K562 (cell line): ENCODE results near the gene CCDC90B. TPM values are rescaled to one million over a fixed set of nuclear protein-coding genes. Genes with fewer than 3 reads are reported as not detected.

Experiments used
- ATAC-seq: fragments of 200-7000 bp; cut with Tn5 transposase; 3 replicates; pipeline ENCODE4 v1.9.1; 2020; ENCODE audit warnings: moderate library complexity
- BruUV-seq: library from RNA; stranded (reverse); fragments of 400-500 nt; replicated peaks from 2 replicates; lab custom pipeline; 2021; lab: Mats Ljungman, UMichigan
- CTCF ChIA-PET: fragments of 300-600 bp; formaldehyde crosslinking; extraction: SDS; loops from one replicate; lab custom pipeline; 2021; ENCODE audit warnings: low intra/inter-chr PET ratio; lab: Yijun Ruan, JAX
- POLR2A ChIA-PET: fragments of 300-600, 350-650 bp; sonication (Branson Sonifier 250); formaldehyde crosslinking; extraction: SDS; loops from one replicate; lab custom pipeline; 2021; ENCODE audit warnings: antibody characterized with exemption, inconsistent platforms; lab: Yijun Ruan, JAX
- DNase-seq, 4 experiments: peaks; one replicate each; pipeline versions ENCODE4 v3.0.0 to v3.0.0-alpha.2; 2011 to 2018; ENCODE audit warnings: low spot score in 3 of 4, mixed read lengths in 3 of 4; ENCODE audit errors: extremely low read depth in 1 of 4
- FAIRE-seq: peaks from 2 replicates; lab custom pipeline; 2011; peaks lifted over from hg19 to GRCh38; lab: Jason Lieb, UNC
- H2AFZ ChIP-seq: 2 replicates; pipeline ENCODE4 v1.6.0; 2011; ENCODE audit warnings: low read depth, low read length, control low read depth, inconsistent platforms
- H3K27ac ChIP-seq: fragments of 200-600 bp; 3 replicates; pipeline ENCODE4 v1.8.0; 2011; ENCODE audit warnings: low read depth, mild to moderate bottlenecking, control low read depth, inconsistent platforms, low read length, moderate library complexity, mixed read lengths; ENCODE audit errors: extremely low read depth
- H3K27me3 ChIP-seq, 2 experiments: fragments of 300-600 bp in 1 of 2; 2 replicates in 1 of 2; 3 replicates in 1 of 2; pipeline versions ENCODE4 v1.6.0 to v1.8.0; 2011; ENCODE audit warnings: inconsistent platforms in 2 of 2, low read length in 2 of 2, mild to moderate bottlenecking in 1 of 2, mixed read lengths in 1 of 2, moderate library complexity in 1 of 2; ENCODE audit not compliant: control insufficient read depth in 2 of 2, insufficient read depth in 2 of 2
- H3K36me3 ChIP-seq: fragments of 300-600 bp; 3 replicates; pipeline ENCODE4 v1.8.0; 2011; ENCODE audit warnings: mild to moderate bottlenecking, low read length, inconsistent platforms; ENCODE audit not compliant: control insufficient read depth, insufficient read depth
- H3K4me1 ChIP-seq, 2 experiments: fragments of 200-600 bp in 1 of 2; replicated peaks in 1 of 2; 2 replicates in 1 of 2; 3 replicates in 1 of 2; pipeline versions ENCODE4 v1.5.1 to v1.8.0; 2011; ENCODE audit warnings: inconsistent platforms in 2 of 2, low read length in 2 of 2, mild to moderate bottlenecking in 1 of 2, mixed read lengths in 1 of 2, moderate library complexity in 1 of 2; ENCODE audit not compliant: control insufficient read depth in 2 of 2, insufficient read depth in 2 of 2
- H3K4me2 ChIP-seq: 2 replicates; pipeline ENCODE4 v1.6.1; 2011; ENCODE audit warnings: low read length, control low read depth, inconsistent platforms, mixed read lengths; ENCODE audit not compliant: insufficient read depth
- H3K4me3 ChIP-seq: fragments of 200-600 bp; sonication (generic), shearing (Covaris generic); 2 replicates; pipeline ENCODE4 v1.5.1; 2016; ENCODE audit warnings: control low read depth, inconsistent platforms
- H3K79me2 ChIP-seq: fragments of 200-600 bp; 3 replicates; pipeline ENCODE4 v1.8.0; 2011; ENCODE audit warnings: low read length, inconsistent platforms; ENCODE audit not compliant: control insufficient read depth, insufficient read depth
- H3K9ac ChIP-seq, 2 experiments: 2 replicates each; pipeline versions ENCODE4 v1.6.0 to v1.6.1; 2011; ENCODE audit warnings: low read depth in 2 of 2, low read length in 2 of 2, control low read depth in 1 of 2, inconsistent platforms in 1 of 2, mild to moderate bottlenecking in 1 of 2, mixed read lengths in 1 of 2; ENCODE audit not compliant: insufficient read depth in 1 of 2
- H3K9me1 ChIP-seq: one replicate; pipeline ENCODE4 v1.6.0; 2011; ENCODE audit warnings: inconsistent platforms, mild to moderate bottlenecking, low read length, moderate library complexity; ENCODE audit not compliant: control insufficient read depth, insufficient read depth
- H3K9me3 ChIP-seq: replicated peaks from 2 replicates; pipeline ENCODE4 v1.5.1; 2011; ENCODE audit warnings: low read depth, low read length, inconsistent platforms; ENCODE audit not compliant: control insufficient read depth, insufficient read depth
- H4K20me1 ChIP-seq: replicated peaks from 2 replicates; pipeline ENCODE4 v1.6.1; 2011; ENCODE audit warnings: low read length, inconsistent platforms, mixed read lengths; ENCODE audit not compliant: control insufficient read depth, insufficient read depth
- CEBPG ChIP-seq, 3 experiments: fragments of 200-800 bp in 1 of 3; sonication (Bioruptor generic) in 1 of 3; sonication (generic) in 1 of 3; formaldehyde crosslinking in 1 of 3; IDR thresholded peaks in 2 of 3; conservative IDR thresholded peaks in 1 of 3; 2 replicates each; pipeline versions ENCODE4 v1.6.1 to v1.8.0; 2016 to 2022; ENCODE audit warnings: missing compliant biosample characterization in 2 of 3, missing genetic modification characterization in 2 of 3, mild to moderate bottlenecking in 1 of 3, missing genetic modification reagents in 1 of 3
- HDAC8 ChIP-seq: fragments of 450-650 bp; IDR thresholded peaks from 2 replicates; pipeline ENCODE4 v1.6.1; 2016; ENCODE audit warnings: mild to moderate bottlenecking, missing genetic modification characterization, moderate library complexity, missing compliant biosample characterization
- WGBS: fragments of 100-300 bp; shearing (Covaris generic); methylation state at CpG from one replicate; pipeline ENCODE4 v1.1.6; 2016; ENCODE audit warnings: low coverage, mixed read lengths; ENCODE audit not compliant: insufficient coverage; ENCODE audit errors: missing lambda C conversion rate; 5-methylcytosine and 5-hydroxymethylcytosine counted together
- in situ Hi-C: fragments of 300-500 bp; cut with MboI; formaldehyde crosslinking; loops from 4 replicates; pipeline ENCODE4 v1.15.0; 2018; ENCODE audit warnings: inconsistent platforms, mixed read lengths
- intact Hi-C: fragments of 100-400 bp; cut with micrococcal nuclease; formaldehyde crosslinking; loops from 2 replicates; pipeline ENCODE4 v1.14.2; 2022
- polyA plus RNA-seq, 8 experiments: library from polyadenylated mRNA; depleted of rRNA in 4 of 8; stranded (reverse) in 5 of 8; unstranded in 3 of 8; fragments of >200 nt; fragmentation: Nextera tagmentation in 2 of 8; fragmentation: Illumina TruSeq in 1 of 8; extraction: Ambion mirVana in 2 of 8; extraction: Trizol in 1 of 8; gene quantifications; 2 replicates each; pipeline versions ENCODE4 v1.2.1 to v1.2.3, GENCODE V29; 2011 to 2014; ENCODE audit warnings: inconsistent platforms in 1 of 8, missing spikeins in 1 of 8
- total RNA-seq, 7 experiments: library from RNA; depleted of rRNA in 6 of 7; stranded (reverse); fragments of >200 nt in 6 of 7; fragmentation: Illumina TruSeq in 2 of 7; extraction: Trizol in 2 of 7; gene quantifications; 2 replicates each; pipeline versions ENCODE4 v1.2.1 to v1.2.3, GENCODE V29; 2011 to 2021; ENCODE audit warnings: low replicate concordance in 1 of 7

Gene CCDC90B
- total and polyA plus RNA-seq, 9 of the 15 experiments (the other 6 are each of a cell fraction or from before 2014, with no cell fraction given) = 26.6 to 63.6 (median 51.8) TPM

- BruUV-seq = no TSS peak
- Histone ChIP-seq H4K20me1 (no peaks in the 10 kb centered on the region; the same call in 1 of the 2 replicates), H3K9me3 (no peaks in the 10 kb centered on the region), H3K4me2 (no peak overlapping the region), H3K27me3 (peaks cover 0 to 5% of the 10 kb centered on the region in 2 experiments; a peak in 4 of 5 replicates), H3K27ac (no peak overlapping the region), H3K36me3 (no peaks in the 10 kb centered on the region), H3K9me1 (no peaks in the 10 kb centered on the region), H3K79me2 (no peaks in the 10 kb centered on the region)
- in situ Hi-C loops = no loop called here
- WGBS = 18% methylated on average over 4 of the region's 4 CpGs
- TF ChIP-seq HDAC8 (tag) = no peak
- no peak for TF ChIP-seq CEBPG (CRISPR knock-in tag; IDR thresholded peaks at IDR 0.05)
- TF ChIP-seq CEBPG (tag; conservative IDR thresholded peaks at IDR 0.05 in 1 of 2, IDR thresholded peaks at IDR 0.05 in 1 of 2) = 0 out of 4 replicates have a peak, but pooled peaks of 1 of the 2 experiments have one; percentile 11
- TF ChIP-seq, all 486 proteins: peak for 1
- H3K9ac ChIP-seq = no peak overlapping the region
- CTCF ChIA-PET = interaction anchor here (1.4 kb wide), 1 partner anchor 431 kb away, joined by 3 read pairs; no protein-coding TSS in a partner anchor
- POLR2A ChIA-PET = interaction anchor here (1.0 to 1.1 kb wide), 2 partner anchors 11 to 221 kb away, joined by 3 read pairs; partner anchors contain the start of gene RAB30
- DNase-seq (no peak), FAIRE-seq (no peak), ATAC-seq (no peak)
- no peaks in the 10 kb centered on the region; a peak in 1 of 5 replicates for H3K4me1 ChIP-seq
- H3K4me3 ChIP-seq = no peak overlapping the region
- no peak overlapping the region for H2AFZ ChIP-seq
- intact Hi-C loops = loop anchor here (2.0 to 5.0 kb wide), 2 partner anchors 429 to 523 kb away; no protein-coding TSS in a partner anchor
Measured at GRCh38 chr11:83293457-83293774, 7.2 kb upstream of the CCDC90B start.
